HCT116 (cell line): ENCODE results near the gene GARS1.

Experiments
- CTCF ChIP-seq, 3 experiments: fragments of 200-600 bp in 1 of 3; sonication (generic) in 1 of 3; IDR thresholded peaks in 2 of 3; conservative IDR thresholded peaks in 1 of 3; 2 replicates each; pipeline ENCODE4 v1.5.1; 2012 to 2017; ENCODE audit warnings: low read depth in 2 of 3, low read length in 2 of 3, antibody characterized with exemption in 1 of 3, borderline replicate concordance in 1 of 3, control low read depth in 1 of 3, mild to moderate bottlenecking in 1 of 3, mixed read lengths in 1 of 3, mixed run types in 1 of 3, moderate library complexity in 1 of 3; ENCODE audit not compliant: insufficient read depth in 1 of 3
- EZH2 ChIP-seq: fragments of 200-600 bp; sonication (generic); IDR thresholded peaks from 2 replicates; pipeline ENCODE4 v1.6.1; 2017; ENCODE audit warnings: antibody characterized with exemption, mixed run types
- MAX ChIP-seq: IDR thresholded peaks from 2 replicates; pipeline ENCODE4 v1.6.1; 2012
- POLR2A ChIP-seq: IDR thresholded peaks from 2 replicates; pipeline ENCODE4 v1.7.0; 2011; ENCODE audit warnings: borderline replicate concordance; ENCODE audit not compliant: insufficient read depth, insufficient read length; ENCODE audit errors: extremely low read depth
- POLR2AphosphoS5 ChIP-seq: IDR thresholded peaks from 2 replicates; pipeline ENCODE4 v1.6.1; 2011; ENCODE audit warnings: mild to moderate bottlenecking, low read depth, low read length, moderate library complexity
- REST ChIP-seq: IDR thresholded peaks from 2 replicates; pipeline ENCODE4 v1.6.1; 2012; ENCODE audit warnings: low read depth
- SP1 ChIP-seq: IDR thresholded peaks from 2 replicates; pipeline ENCODE4 v1.6.1; 2012; ENCODE audit warnings: low read depth

GRCh38 chr7:30613366-30614325, 19.0 kb downstream of the GARS1 start:
- TF ChIP-seq REST, result no peak
- no peak for TF ChIP-seq CTCF (IDR thresholded peaks at IDR 0.05 in 2 of 3, conservative IDR thresholded peaks at IDR 0.05 in 1 of 3; ENCODE audit: borderline replicate concordance in 1 of 3, insufficient read depth in 1 of 3, low read depth in 2 of 3, low read length in 2 of 3)
- peak; percentile 19; the same call in 1 of the 2 replicates for TF ChIP-seq POLR2AphosphoS5
- TF ChIP-seq MAX, result no peak
- TF ChIP-seq POLR2A, result no peak
- no peak for TF ChIP-seq SP1
- TF ChIP-seq EZH2, result no peak
